ENCODE measurements around the gene CDKN1C.

Gene CDKN1C

GRCh38 chr11:2867142-2867541, 18.4 kb downstream of the CDKN1C start:
- DNase-seq, result no peak

GRCh38 chr11:2865922-2866577, 19.5 kb downstream of the CDKN1C start:
- DNase-seq, result no peak

- no peak for DNase-seq
Measured at GRCh38 chr11:2864901-2865300, 20.7 kb downstream of the CDKN1C start.

GRCh38 chr11:2863276-2863618, 22.3 kb downstream of the CDKN1C start:
- no peak for DNase-seq

GRCh38 chr11:2862395-2863275, 22.9 kb downstream of the CDKN1C start:
- DNase-seq, result no peak

- no peak for DNase-seq
Measured at GRCh38 chr11:2860636-2861035, 24.9 kb downstream of the CDKN1C start.

GRCh38 chr11:2859699-2860037, 25.9 kb downstream of the CDKN1C start:
- DNase-seq, result no peak

GRCh38 chr11:2858995-2859698, 26.4 kb downstream of the CDKN1C start:
- no peak for DNase-seq

- DNase-seq, result no peak
Measured at GRCh38 chr11:2857918-2858317, 27.7 kb downstream of the CDKN1C start.

GRCh38 chr11:2857276-2857675, 28.3 kb downstream of the CDKN1C start:
- no peak for DNase-seq

GRCh38 chr11:2855162-2855561, 30.4 kb downstream of the CDKN1C start:
- no peak for DNase-seq

- DNase-seq, result no peak
Measured at GRCh38 chr11:2853997-2854560, 31.5 kb downstream of the CDKN1C start.

GRCh38 chr11:2853401-2853800, 32.2 kb downstream of the CDKN1C start:
- no peak for DNase-seq

- no peak for DNase-seq
Measured at GRCh38 chr11:2849994-2850770, 35.4 kb downstream of the CDKN1C start.

- DNase-seq, result no peak
Measured at GRCh38 chr11:2848497-2848896, 37.1 kb downstream of the CDKN1C start.

- DNase-seq, result no peak
Measured at GRCh38 chr11:2847561-2847960, 38.0 kb downstream of the CDKN1C start.

- DNase-seq, result no peak
Measured at GRCh38 chr11:2846470-2846869, 39.1 kb downstream of the CDKN1C start.

- no peak for DNase-seq
Measured at GRCh38 chr11:2846056-2846455, 39.5 kb downstream of the CDKN1C start.

- DNase-seq, result no peak
Measured at GRCh38 chr11:2844996-2845395, 40.6 kb downstream of the CDKN1C start.

- DNase-seq, result no peak
Measured at GRCh38 chr11:2844116-2844842, 41.3 kb downstream of the CDKN1C start.

- DNase-seq, result no peak
Measured at GRCh38 chr11:2843551-2843950, 42.0 kb downstream of the CDKN1C start.

- DNase-seq, result no peak
Measured at GRCh38 chr11:2842876-2843275, 42.7 kb downstream of the CDKN1C start.

All from hematopoietic multipotent progenitor cell treated with erythropoietin and hydrocortisone succinate and interleukin-3 and kit ligand, for 8 days (in vitro differentiated cells).